ENCODE measurements around the gene GAPDH. TPM values are rescaled to one million over a fixed set of nuclear protein-coding genes. Genes with fewer than 3 reads are reported as not detected.

Gene GAPDH
- total RNA-seq = 10,543 and 12,698 TPM in 2 replicates

DNA sequence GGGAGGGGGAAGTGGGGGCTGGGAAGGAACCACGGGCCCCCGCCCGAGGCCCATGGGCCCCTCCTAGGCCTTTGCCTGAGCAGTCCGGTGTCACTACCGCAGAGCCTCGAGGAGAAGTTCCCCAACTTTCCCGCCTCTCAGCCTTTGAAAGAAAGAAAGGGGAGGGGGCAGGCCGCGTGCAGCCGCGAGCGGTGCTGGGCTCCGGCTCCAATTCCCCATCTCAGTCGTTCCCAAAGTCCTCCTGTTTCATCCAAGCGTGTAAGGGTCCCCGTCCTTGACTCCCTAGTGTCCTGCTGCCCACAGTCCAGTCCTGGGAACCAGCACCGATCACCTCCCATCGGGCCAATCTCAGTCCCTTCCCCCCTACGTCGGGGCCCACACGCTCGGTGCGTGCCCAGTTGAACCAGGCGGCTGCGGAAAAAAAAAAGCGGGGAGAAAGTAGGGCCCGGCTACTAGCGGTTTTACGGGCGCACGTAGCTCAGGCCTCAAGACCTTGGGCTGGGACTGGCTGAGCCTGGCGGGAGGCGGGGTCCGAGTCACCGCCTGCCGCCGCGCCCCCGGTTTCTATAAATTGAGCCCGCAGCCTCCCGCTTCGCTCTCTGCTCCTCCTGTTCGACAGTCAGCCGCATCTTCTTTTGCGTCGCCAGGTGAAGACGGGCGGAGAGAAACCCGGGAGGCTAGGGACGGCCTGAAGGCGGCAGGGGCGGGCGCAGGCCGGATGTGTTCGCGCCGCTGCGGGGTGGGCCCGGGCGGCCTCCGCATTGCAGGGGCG is at the start of gene GAPDH:
TSS of gene GAPDH (plus strand) at position 595 of the 772 bp plus-strand sequence. CDS start 316 bp downstream, outside the sequence.

DNA sequence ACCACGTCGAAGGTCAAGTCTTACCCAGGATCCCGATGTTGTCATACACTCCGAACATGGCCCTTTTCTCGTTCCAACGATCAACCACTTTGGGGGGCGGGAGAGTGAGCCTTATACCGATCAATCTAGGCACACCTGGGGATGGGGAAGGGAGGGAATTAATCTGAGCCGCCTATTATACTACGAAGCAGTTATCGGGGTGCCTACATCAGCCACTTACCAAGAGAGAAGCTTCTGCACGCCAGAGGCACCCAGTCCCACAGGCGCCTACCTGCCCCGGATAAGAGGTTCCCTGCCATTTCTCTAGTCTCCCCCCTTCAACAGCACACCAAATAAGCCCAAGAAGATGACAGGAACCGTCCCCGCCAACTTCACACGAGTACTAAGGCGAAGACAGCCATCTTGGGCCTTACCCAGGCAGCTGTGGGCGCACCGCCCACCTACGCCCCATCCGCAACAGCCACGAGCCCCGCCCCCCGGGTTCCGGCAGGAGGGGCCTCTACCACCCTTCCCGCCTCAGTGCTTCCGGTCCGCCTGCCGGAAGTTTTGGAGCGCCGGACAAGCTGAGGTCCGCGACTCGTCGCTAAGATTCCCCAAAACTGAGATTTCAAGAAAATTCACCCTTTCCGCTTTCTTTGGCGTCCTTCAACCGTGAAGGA is 41.4 kb upstream of the GAPDH start, which contains the start of gene MRPL51:
TSS of gene MRPL51 (minus strand) at position 425 of the 659 bp plus-strand sequence. CDS start at position 299, 126 bp downstream.

DNA sequence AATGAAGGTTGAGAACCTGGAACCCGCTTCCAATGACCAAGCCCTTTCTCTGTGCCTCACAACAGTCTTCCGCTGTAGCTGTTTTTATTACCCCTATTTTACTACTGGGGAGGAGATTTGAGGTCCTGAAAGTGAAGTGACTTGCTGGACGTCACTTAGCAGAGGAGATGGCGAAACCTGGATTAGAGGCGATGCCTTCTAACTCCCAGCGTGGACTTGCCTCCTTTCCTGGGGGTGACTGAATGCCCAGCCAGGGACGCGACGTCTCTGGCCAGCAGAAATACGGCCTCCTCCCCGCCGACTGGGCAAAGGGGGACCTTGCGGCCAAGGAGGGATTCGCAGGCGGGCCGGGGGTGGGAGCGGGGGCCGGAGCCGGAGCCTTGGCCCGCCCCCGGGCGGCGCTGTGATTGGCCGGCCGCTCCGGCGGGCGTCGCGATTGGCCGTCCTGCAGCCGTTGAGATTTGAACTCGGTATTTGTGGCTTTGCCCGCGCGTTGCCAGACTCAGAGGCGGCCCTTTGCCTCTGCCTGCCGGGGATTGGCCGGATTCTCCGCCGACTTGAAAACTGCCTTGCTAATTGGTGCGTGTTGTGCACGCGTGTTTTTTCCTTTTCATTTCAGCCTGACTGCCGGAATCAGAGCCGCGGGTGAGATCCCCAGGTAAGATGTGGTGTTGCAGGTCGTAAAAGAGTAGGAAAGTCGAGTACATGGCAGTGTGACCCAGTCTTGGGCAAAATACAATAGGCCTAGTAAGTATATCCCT is 40.6 kb upstream of the GAPDH start, which contains the start of gene NCAPD2:
TSS of gene NCAPD2 (plus strand) at position 606 of the 761 bp plus-strand sequence. CDS start 997 bp downstream, outside the sequence.

Other genes starting within 250 kb of the GAPDH start
- gene PLEKHG6, start 223.8 kb upstream of the GAPDH start, total RNA-seq = under 0.01 TPM in 1 of 2 replicates, not detected in the other
- 91.3 and 116 TPM in 2 replicates for gene TNFRSF1A, start 192.4 kb upstream of the GAPDH start, total RNA-seq
- gene SCNN1A, start 159.0 kb upstream of the GAPDH start, total RNA-seq = 0.58 and 1.4 TPM in 2 replicates
- 36.8 and 71.0 TPM in 2 replicates for gene LTBR, start 150.4 kb upstream of the GAPDH start, total RNA-seq
- gene CD27, start 89.6 kb upstream of the GAPDH start, total RNA-seq = not detected in 2 replicates
- gene TAPBPL, start 82.5 kb upstream of the GAPDH start, total RNA-seq = 3.8 and 13.5 TPM in 2 replicates
- gene VAMP1, start 63.8 kb upstream of the GAPDH start, total RNA-seq = 2.7 and 3.7 TPM in 2 replicates
- gene MRPL51, start 41.3 kb upstream of the GAPDH start, total RNA-seq = 86.8 and 164 TPM in 2 replicates
- gene NCAPD2, start 40.4 kb upstream of the GAPDH start, total RNA-seq = 27.6 and 102 TPM in 2 replicates
- gene IFFO1, start 21.5 kb downstream of the GAPDH start, total RNA-seq = 9.0 and 21.4 TPM in 2 replicates
- gene NOP2, start 33.8 kb downstream of the GAPDH start, total RNA-seq = 16.3 and 29.1 TPM in 2 replicates
- 152 and 224 TPM in 2 replicates for gene CHD4, start 72.9 kb downstream of the GAPDH start, total RNA-seq
- not detected in 2 replicates for gene LPAR5, start 101.4 kb downstream of the GAPDH start, total RNA-seq
- gene ACRBP, start 112.9 kb downstream of the GAPDH start, total RNA-seq = under 0.01 TPM in 1 of 2 replicates, not detected in the other
- 19.7 and 33.5 TPM in 2 replicates for gene ING4, start 128.6 kb downstream of the GAPDH start, total RNA-seq
- 9.0 and 11.3 TPM in 2 replicates for gene ZNF384, start 154.9 kb downstream of the GAPDH start, total RNA-seq
- gene PIANP, start 166.3 kb downstream of the GAPDH start, total RNA-seq = under 0.01 TPM in 2 replicates
- 87.9 and 100 TPM in 2 replicates for gene COPS7A, start 189.5 kb downstream of the GAPDH start, total RNA-seq
- 147 and 175 TPM in 2 replicates for gene MLF2, start 218.6 kb downstream of the GAPDH start, total RNA-seq
- 17.2 and 38.0 TPM in 2 replicates for gene PTMS, start 231.8 kb downstream of the GAPDH start, total RNA-seq
- not detected in 2 replicates for gene LAG3, start 238.0 kb downstream of the GAPDH start, total RNA-seq

Data from regular cardiac myocyte (primary cell).